GM13976 (cell line): ENCODE results near the gene CDK5RAP1.

ENCODE experiments used
- DNase-seq: peaks from one replicate; pipeline ENCODE4 v3.0.0; 2012; ENCODE audit warnings: low spot score
- in situ Hi-C: fragments of 300-500 bp; cut with MboI; formaldehyde crosslinking; loops from one replicate; pipeline ENCODE4 v1.12.0; 2022; ENCODE audit warnings: low sequenced_read_pairs, mixed read lengths, inconsistent platforms; ENCODE audit not compliant: unreplicated experiment
- TF ChIP-seq, protein P1 (sequence below): IDR thresholded peaks from 2 replicates; pipeline ENCODE4 v1.5.1; 2012; ENCODE audit warnings: borderline replicate concordance, mild to moderate bottlenecking; ENCODE audit not compliant: insufficient read depth; ENCODE audit errors: extremely low read depth, missing control alignments, control extremely low read depth

The CDK5RAP1 gene

DNA sequence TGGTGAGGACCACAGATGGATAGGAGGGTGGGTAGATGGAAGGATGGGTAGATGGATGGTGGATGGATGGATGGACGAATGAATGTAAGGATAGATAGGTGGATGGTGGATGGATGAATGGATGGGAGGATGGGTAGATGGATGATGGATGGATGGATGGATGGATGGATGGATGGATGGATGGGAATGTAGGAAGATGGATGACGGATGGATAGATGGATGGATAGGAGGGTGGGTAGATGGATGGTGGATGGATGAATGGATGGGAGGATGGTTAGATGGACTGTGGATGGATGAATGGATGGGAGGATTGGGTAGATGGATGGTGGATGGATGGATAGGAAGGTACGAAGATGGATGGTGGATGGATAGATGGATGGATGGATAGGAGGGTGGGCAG is 67.2 kb downstream of the CDK5RAP1 start:
- in situ Hi-C loops, result no loop called here
- TF ChIP-seq, protein P1, sequence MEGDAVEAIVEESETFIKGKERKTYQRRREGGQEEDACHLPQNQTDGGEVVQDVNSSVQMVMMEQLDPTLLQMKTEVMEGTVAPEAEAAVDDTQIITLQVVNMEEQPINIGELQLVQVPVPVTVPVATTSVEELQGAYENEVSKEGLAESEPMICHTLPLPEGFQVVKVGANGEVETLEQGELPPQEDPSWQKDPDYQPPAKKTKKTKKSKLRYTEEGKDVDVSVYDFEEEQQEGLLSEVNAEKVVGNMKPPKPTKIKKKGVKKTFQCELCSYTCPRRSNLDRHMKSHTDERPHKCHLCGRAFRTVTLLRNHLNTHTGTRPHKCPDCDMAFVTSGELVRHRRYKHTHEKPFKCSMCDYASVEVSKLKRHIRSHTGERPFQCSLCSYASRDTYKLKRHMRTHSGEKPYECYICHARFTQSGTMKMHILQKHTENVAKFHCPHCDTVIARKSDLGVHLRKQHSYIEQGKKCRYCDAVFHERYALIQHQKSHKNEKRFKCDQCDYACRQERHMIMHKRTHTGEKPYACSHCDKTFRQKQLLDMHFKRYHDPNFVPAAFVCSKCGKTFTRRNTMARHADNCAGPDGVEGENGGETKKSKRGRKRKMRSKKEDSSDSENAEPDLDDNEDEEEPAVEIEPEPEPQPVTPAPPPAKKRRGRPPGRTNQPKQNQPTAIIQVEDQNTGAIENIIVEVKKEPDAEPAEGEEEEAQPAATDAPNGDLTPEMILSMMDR, result no peak
- DNase-seq, result no peak

DNA sequence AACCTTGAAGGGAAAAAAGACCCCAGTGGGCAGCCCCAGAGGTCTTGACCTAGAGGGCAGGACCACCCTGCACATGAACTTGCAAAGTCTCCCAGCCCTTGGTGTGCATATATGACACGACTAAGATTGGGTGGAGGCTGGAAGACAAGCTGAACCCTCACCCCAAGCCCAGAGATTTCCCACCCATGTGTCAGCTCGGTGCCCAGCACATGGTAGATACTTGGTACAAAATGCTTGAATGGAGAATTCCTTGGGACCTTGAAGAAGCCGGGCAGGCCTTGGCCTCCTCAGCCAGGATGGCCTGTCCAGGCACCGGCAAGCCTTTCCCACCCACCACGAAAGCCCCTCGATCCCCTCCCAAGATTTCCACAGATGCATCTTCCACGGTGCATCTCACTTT is 67.7 kb downstream of the CDK5RAP1 start:
- TF ChIP-seq, protein P1, result no peak
- no peak for DNase-seq
- in situ Hi-C loops, result no loop called here

DNA sequence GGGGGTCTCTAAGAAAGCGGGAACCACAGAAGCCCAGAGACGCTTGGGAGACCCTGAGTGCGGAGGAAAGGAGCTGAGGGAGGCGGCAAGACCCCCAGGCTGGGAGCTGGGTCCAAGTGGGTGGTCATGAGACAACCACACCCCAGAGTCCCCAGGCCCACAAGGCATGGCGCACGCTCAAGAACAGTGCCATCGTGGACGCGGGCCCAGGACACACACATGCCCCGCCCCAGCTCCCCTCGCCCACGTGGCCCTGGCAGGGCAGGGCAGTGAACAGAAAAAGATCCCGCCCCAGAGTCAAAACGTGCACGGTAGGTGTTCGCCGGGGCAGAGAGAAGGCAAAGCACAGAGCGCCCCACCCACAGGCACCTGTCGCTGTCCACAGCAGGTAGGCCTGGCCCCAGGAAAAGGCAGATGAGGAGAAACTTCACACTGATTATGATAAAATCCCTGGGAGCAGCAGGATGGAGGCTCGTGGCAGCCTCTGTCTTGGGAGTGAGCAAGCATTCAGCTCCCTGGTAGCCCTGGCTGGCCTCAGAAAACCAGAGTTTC is 68.3 kb downstream of the CDK5RAP1 start:
- in situ Hi-C loops, result no loop called here
- TF ChIP-seq, protein P1, result no peak
- DNase-seq, result no peak

DNA sequence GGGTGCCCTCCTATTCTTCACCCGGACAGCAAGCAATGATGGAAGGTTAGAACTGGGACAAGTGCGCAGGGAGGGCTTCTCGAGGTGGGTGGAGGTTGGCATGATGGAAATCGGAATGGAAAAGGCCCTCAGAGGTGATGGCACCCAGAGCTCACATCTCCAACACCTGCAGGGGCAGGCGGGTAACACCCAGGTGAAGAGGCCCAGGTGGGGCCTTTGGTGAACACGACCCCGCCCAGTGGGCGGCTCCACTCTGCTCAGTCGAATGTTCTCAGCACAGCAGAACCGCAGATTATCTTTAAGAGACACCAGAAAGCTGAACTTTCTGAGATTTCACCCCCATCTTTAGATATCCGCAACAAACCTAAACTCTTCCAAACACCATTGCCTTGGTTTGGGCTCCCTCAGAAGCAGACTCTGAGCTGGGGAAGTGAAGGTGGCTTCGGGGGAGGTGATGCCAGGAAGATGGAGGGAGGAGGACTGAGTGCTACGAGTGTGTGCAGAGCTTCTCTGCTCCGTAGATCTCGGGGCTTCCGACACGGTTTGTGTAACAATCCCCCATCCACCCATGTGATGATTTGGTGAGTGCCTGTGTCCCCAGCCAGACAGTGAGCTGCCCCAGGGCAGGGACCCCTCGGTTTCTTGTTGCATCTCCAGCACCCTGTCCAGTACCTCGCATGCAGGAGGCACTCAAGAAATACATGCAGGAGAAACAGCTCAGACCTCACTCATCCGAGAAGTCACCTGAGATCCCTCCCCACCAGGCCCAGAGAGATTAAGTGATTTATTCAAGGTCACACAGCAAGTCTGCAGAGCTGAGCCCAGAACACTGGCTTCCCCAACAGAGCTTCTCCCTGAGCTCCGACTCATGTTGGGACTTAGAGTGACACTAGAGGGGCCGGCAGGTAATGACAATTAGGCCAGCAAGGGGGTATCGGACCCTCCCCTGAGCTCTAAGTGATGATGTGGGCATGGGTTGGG is 72.9 kb downstream of the CDK5RAP1 start:
- TF ChIP-seq, protein P1, result no peak
- DNase-seq, result no peak
- in situ Hi-C loops, result no loop called here

DNA sequence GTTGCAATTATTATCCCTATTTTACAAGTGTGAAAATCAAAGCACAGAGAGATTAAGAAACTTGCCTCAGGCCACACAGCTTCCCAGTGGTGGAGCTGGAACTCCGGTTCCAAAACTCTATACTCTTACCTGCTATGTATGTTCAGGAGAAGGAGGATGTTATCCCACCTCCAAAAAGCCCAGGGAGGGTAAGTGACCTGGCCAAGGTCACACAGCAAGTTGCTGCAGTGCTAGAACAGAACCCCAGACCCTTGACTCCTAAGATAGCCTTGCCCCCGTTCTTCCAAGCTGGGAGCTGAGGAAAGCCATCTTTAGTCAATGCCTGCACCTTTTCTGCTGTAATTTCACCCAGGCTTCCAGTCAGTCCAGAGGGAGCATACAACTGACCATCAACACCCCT is 76.0 kb downstream of the CDK5RAP1 start:
- no peak for DNase-seq
- TF ChIP-seq, protein P1, result no peak
- in situ Hi-C loops, result no loop called here

DNA sequence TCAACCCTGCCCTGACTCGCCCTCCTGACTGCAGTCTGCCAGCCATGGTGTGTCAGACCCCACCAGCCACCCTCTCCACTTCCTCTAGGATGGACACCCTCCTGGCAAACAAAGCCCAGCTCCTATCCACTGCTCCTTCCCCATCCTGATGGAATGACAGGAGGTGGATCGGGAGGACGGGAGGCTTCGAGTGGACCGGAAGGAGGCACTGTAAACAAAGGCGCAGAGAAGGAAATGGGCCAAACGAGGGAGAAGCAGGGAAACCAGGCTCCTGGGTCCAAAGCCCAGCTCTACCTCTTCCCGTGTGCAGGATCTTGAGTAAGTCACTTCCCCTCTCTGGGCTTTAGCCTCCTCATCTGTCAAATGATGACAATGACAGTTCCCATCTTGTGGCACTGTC is 78.1 kb downstream of the CDK5RAP1 start:
- TF ChIP-seq, protein P1, result no peak
- in situ Hi-C loops, result no loop called here
- DNase-seq, result no peak
